ENCODE measurements around the gene TSPAN5.
"Not testable (repeated sequence)": the region's sequence is repeated elsewhere in the genome, so short reads cannot be mapped to it uniquely, and the experiment has no call there.

The TSPAN5 gene

GRCh38 chr4:98658287-98659105 lies at the start of gene TSPAN5:
TSS of gene TSPAN5 (minus strand) at chr4:98658611.
- DNase-seq (ENCODE audit: low spot score): peak; percentile 67

GRCh38 chr4:98706935-98707334 lies 48.5 kb upstream of the TSPAN5 start:
- DNase-seq (ENCODE audit: low spot score): no peak

- DNase-seq (ENCODE audit: low spot score): no peak
Observed at GRCh38 chr4:98706200-98706813, 47.9 kb upstream of the TSPAN5 start.

GRCh38 chr4:98705586-98705985 lies 47.2 kb upstream of the TSPAN5 start:
- not testable (repeated sequence) for DNase-seq (ENCODE audit: low spot score)

GRCh38 chr4:98700656-98701055 lies 42.2 kb upstream of the TSPAN5 start:
- DNase-seq (ENCODE audit: low spot score): no peak

- no peak for DNase-seq (ENCODE audit: low spot score)
Observed at GRCh38 chr4:98694076-98694475, 35.7 kb upstream of the TSPAN5 start.

GRCh38 chr4:98692411-98692810 lies 34.0 kb upstream of the TSPAN5 start:
- DNase-seq (ENCODE audit: low spot score): no peak

- DNase-seq (ENCODE audit: low spot score): no peak
Observed at GRCh38 chr4:98691588-98691987, 33.2 kb upstream of the TSPAN5 start.

GRCh38 chr4:98689507-98690174 lies 31.2 kb upstream of the TSPAN5 start:
- DNase-seq (ENCODE audit: low spot score): no peak

GRCh38 chr4:98688411-98689290 lies 30.2 kb upstream of the TSPAN5 start:
- no peak for DNase-seq (ENCODE audit: low spot score)

GRCh38 chr4:98687876-98688275 lies 29.5 kb upstream of the TSPAN5 start:
- DNase-seq (ENCODE audit: low spot score): no peak

GRCh38 chr4:98686847-98687246 lies 28.4 kb upstream of the TSPAN5 start:
- DNase-seq (ENCODE audit: low spot score): no peak

- no peak for DNase-seq (ENCODE audit: low spot score)
Observed at GRCh38 chr4:98686043-98686707, 27.8 kb upstream of the TSPAN5 start.

GRCh38 chr4:98685225-98686042 lies 27.0 kb upstream of the TSPAN5 start:
- no peak for DNase-seq (ENCODE audit: low spot score)

- DNase-seq (ENCODE audit: low spot score): no peak
Observed at GRCh38 chr4:98682719-98683118, 24.3 kb upstream of the TSPAN5 start.

GRCh38 chr4:98680806-98681205 lies 22.4 kb upstream of the TSPAN5 start:
- no peak for DNase-seq (ENCODE audit: low spot score)

GRCh38 chr4:98679738-98680137 lies 21.3 kb upstream of the TSPAN5 start:
- no peak for DNase-seq (ENCODE audit: low spot score)

GRCh38 chr4:98677799-98678198 lies 19.4 kb upstream of the TSPAN5 start:
- no peak for DNase-seq (ENCODE audit: low spot score)

- DNase-seq (ENCODE audit: low spot score): no peak
Observed at GRCh38 chr4:98674404-98675173, 16.2 kb upstream of the TSPAN5 start.

- DNase-seq (ENCODE audit: low spot score): no peak
Observed at GRCh38 chr4:98673978-98674377, 15.6 kb upstream of the TSPAN5 start.

Measured in HuH-7 (cell line).